ENCODE measurements around the gene WBP2.

WBP2 gene

DNA sequence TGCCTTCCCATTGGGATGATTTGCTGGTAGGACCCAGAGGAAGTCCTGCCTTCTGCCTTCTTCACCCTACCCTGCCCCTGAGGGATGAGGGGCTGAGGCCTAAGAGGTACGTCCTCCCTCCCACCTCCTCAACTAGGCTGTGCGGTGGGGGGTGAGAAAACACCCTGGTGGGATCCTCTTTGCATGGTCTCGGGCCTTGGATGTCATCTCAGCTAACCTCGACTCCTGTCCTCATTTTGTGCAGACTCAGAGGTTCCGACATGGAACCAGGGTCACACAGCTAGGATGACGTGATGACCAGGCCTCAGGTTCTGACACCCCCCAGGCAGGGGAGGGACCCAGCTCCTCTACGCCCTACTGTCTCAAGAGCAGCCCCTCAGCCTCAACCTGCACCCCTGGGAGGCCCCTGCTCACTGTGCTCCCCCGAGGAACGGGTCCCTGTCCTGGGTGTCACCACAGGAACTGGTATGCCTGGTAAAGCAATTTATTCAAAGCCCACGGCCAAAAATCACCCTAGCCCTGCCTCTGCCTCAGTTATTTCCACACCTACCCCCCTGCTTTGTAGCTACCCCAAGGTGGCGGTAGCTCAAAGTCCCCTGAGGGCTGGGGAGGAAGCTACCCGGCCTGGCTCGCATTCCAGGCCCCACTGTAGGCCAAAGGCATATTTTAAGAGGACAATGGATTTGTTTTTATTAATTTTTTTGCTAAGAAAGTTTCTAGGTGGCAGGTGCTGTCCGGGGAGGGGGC is 28.4 kb downstream of the WBP2 start:
- no peak for DNase-seq

DNA sequence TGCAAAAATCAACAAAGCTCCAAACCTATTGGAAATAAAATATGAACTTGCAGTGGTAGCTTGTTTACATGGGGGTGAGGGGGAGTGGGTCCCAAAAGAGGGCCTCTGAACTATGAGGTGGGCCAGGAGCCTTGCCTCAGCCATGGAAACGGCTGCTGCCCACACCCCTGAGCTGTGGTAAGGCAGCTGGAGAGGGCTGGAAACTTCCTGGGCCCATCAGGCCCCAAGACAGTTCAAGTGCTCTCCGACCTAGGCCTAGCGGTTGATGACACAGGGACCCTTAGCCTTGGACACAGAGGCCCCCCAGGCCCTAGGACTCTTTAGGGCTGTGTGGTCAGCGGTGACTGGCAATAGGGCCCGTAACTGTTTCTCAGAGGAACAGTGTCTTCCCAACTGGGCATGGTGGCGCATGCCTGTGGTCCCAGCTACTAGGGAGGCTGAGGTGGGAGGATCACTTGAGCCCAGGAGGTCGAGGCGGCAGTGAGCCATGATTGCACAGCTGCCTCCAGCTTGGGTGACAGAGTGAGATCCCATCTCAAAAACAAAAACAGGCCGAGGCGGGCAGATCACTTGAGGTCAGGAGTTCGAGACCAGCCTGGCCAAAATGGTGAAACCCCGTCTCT is 29.3 kb downstream of the WBP2 start:
- no peak for DNase-seq

DNA sequence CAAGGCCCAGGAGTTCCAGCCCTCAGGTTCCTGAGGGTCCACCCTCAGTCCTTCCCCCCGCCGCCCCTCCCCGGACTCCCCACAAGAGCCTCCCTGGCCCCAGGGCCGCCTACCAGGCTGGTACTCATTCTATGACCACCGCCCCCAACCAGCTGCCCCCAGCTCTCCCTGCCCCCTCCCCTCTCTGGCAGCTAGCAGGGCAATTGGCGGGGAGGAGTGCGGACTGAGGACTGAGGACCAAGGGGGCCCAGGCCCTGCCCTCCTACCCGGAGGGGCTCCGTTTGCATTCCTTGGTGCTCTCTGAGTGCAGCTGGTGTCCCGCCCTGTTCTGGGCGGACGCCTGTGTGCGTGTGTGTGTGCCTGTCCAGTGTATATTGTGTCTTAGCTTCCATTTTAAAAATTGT is 30.0 kb downstream of the WBP2 start:
- DNase-seq = no peak

DNA sequence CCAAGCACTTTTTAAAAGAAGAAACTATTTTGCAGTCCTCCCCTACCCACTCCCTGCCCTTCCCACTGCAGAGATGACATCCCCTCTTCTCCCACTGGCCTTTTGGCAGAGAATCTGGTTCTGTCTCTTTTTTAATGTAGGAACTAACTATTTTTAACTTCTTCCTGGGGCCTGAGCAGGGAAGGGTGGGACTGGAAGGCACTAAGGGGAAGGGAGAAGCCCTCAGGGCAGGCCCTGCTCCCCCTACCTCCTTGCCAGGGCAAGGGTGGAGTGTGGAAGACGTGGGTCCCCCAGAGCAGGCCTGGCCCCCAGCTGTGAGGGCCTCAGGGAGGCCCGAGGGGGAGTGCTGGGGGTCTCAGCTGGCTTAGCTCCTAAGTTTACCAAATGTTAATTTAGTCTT is 30.5 kb downstream of the WBP2 start:
- DNase-seq = no peak

GRCh38 chr17:75824050-75824552 is 31.0 kb downstream of the WBP2 start:
- peak in 1 of 2 experiments; percentile 7 for DNase-seq

DNA sequence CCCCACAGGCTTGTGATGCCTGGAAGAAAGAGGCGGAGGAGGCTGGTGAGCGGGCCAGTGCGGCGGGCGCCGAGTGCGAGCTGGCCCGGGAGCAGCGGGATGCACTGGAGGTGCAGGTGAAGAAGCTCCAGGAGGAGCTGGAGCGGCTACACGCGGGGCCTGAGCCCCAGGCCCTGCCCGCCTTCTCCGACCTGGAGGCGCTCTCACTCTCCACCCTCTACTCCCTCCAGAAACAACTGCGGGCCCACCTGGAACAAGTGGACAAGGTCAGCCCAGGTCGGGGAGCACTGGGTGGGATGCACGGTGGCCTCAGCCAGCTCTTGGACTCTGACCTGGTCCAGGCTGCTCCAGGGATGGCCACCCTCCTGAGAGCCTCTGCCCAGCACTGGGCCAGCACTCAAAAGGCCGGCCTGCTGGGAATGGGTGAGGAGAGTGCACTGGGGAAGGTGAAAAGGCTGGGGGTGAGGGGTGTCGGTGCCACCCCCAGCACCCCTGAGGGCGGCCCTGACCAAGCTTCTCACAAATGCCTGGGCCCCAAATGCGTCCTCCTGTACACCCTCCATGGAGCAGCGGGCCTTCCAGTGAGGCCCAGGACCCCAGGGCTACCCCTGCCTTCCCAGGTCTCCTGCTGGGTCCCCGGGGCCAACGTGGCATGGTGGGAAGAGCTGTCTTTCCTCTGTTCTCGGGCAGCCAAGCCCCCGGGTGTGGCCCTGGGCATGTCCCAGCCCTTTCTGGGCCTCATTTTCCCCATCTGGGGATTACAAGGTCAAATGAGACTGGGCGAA is 31.7 kb downstream of the WBP2 start:
- DNase-seq = no peak

- DNase-seq = no peak
Observed at GRCh38 chr17:75822800-75823166, 32.4 kb downstream of the WBP2 start.

GRCh38 chr17:75822119-75822799 is 32.9 kb downstream of the WBP2 start:
- DNase-seq = no peak

DNA sequence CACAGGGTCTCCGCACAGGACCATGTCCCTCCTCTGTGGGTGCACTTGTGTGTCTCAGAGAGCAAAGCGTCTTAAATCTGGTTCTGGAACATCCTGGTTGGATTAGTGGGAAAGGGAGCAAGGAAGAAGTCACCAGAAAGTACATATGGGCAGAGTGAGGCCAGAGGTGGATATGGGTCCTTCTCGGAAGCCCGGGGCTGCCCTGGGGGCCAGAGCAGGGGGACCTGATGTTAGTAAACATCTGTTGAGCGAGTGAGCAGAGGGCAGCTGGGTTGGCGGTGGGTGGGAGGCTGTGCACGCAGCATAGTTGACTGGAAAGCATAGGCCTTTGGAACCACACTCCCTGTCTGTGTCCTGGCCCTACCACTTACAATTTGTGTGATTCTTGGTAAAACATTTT is 33.6 kb downstream of the WBP2 start:
- no peak for DNase-seq

DNA sequence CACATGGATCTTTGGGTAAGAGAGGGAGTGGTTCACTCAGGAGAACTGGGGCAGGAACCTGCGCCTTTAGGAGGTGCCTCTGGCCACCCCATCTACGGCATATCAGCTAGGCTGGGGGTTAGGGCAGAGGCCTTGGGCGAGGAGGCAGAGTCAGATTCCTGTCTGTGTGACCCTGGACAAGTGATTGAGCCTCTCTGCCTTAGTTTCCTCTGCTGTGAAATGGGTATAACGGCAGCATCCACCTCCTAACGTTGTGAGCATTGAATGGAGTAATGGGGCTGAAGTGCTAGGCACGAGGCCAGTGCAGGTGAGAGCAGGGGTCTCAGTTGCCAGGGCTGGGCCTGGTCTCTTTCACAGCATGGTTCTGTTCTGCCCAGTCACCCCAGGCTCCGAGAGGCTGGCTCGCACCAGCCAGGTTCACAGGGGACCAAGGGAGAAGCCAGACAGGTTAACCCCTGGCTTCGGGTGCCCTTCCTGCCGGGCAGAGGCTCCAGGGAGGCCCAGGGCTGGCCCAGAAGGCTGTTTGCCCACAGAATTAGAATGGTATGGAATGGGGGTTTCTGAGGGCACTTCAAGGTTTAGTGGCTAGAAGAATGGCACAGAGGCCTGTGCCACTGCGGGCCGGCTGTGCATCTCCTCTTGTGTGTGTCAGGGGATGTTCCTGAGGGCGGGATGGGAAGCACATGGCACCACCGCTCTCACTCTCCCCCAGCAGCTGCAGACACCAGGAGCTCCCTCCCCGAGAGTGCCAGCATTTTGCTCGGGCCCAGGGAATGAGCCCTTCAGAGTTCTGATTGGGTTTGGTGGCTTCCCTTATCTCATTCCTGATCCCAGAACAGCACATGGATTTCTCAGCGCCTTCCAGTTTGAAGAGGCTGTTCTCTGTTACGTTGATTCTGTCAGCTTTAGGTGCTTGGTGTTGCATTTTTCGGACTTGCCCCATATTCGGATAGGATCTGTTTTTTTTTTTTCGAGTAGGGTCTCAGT is 34.7 kb downstream of the WBP2 start:
- DNase-seq = no peak

- no peak for DNase-seq
Observed at GRCh38 chr17:75819678-75820077, 35.5 kb downstream of the WBP2 start.

- DNase-seq = no peak
Observed at GRCh38 chr17:75819116-75819515, 36.0 kb downstream of the WBP2 start.

DNA sequence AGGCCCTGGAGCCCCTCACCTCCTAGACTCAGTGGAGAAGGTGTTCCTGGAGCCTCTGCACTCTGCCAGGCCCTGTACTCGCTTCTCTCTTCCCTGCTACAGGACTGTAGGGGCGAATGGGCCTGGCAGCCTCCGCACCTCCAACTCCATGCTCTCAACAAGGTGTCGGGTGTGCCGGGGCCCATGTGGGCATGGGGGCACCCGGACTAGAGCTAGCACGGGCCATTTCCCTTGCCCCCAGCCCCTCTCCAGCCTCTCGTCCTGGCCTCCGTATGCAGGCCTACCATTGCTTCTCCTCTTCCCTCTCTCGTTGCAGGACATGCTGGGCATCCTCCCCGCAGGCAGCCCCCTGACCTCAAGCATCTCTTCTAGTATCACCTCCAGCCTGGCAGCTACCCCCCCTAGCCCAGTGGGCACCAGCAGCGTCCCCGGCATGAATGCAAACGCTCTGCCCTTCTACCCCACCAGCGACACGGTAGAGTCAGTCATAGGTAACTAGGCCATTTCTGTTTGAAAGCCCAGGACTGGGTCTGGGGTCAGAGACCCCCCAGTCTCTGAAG is 36.7 kb downstream of the WBP2 start:
- no peak for DNase-seq

GRCh38 chr17:75817571-75817970 is 37.6 kb downstream of the WBP2 start:
- no peak for DNase-seq

DNA sequence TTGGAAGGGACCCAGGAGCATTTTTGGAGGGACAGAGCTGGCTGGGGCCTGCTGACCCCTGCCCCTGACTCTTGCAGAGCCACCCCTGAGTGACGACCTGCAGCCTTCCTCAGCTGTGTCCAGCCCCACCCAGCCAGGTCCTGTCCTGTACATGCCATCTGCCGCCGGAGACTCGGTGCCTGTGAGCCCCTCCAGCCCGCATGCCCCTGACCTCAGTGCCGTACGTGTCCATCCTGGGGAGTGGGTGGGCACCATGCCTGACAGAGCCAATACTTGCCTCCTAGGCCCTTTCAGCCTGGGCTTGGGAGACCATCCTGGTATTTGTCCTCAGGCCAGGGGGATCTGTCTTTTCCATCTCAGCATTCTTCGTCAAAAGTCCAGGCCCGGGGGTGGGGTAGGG is 38.4 kb downstream of the WBP2 start:
- DNase-seq = no peak

DNA sequence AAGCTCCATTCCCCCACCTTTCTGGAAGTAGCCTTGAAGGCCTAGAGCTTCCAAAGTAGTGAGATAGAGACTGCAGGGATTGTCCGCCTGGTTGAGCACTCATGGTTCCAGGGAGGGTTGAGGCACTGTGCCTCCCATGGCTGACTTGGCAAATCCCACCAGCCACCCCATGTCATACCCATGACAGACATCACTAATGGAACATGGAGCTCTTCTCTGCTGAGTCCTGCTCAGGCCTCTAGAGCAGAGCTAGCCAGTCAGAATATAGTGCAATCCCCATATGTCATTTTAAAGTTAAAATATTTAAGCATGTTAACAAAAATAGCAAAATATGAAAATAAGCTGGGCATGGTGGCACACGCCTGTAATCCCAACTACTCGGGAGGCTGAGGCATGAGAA is 39.7 kb downstream of the WBP2 start:
- no peak for DNase-seq

DNA sequence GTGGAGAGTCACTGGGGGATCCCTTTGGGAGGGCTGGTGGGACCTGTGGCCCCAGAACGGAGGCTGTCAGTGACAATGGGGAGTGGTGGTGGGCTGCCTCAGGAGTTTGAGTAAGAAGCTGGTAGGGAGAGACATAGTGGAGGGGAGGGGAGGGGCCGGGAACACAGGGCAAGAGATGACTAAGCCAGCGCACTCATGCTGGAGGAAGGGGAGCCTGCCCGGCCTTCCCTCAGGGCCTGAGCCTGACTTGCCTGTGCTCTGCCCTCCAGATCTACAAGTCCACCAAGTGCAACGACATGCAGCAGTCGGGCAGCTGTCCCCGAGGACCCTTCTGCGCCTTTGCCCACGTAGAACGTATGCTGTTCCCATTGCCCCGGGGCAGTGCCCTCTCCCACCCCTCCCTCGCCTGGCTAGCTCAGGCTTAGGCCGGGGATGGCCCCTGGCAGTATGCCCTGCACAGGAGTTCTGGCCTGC is 40.2 kb downstream of the WBP2 start:
- no peak for DNase-seq

DNA sequence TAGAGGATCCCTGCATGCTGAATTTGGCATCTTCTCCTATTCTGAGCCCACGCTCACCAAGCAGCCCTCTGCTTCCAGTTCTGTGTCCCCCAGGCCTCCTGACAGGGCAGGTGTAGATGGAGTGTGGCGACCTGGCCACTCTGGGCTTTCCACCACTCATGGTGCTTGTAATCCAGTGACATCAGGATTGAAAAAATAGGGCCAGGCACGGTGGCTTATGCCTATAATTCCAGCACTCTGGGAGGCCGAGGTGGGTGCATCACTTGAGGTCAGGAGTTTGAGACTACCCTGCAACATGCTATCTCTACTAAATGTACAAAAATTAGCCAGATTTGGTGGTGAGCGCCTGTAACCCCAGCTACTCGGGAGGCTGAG is 41.1 kb downstream of the WBP2 start:
- DNase-seq = no peak

GRCh38 chr17:75813081-75814020 is 41.8 kb downstream of the WBP2 start:
- no peak for DNase-seq
